ENCODE measurements around the gene HSPB8.

DNA sequence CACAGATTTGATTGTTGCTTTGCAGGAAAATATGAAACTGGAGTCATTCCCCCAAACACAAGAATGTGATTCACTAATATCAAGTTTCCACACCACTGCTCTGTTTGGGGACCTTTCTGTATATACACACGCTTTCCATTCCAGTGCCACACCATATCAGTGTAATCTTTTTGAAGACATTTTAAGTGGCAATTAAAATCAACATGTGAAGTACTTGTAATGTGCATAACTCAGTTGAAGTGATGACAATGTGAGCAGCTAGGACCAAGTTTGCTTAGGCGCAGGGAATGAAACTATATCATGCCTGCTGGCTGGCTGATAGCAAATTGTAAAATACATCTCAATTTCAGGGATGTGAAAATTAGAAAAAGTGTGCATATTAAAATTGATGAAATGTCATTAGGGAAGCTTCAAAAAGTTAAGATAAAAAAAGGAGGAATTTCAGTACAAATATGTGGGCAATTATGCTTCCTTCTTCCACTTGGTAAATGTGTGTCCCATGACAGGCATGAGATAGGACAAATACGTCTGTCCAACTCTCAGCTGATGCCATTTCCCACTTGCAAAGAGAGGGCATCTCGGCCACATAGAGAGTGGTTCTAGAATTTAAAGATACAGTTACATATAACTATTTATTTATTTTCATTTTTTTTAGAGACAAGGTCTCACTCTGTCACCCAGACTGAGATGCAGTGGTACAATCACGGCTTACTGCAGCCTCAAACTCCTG lies 43.7 kb downstream of the HSPB8 start:
- TF ChIP-seq, protein P1, sequence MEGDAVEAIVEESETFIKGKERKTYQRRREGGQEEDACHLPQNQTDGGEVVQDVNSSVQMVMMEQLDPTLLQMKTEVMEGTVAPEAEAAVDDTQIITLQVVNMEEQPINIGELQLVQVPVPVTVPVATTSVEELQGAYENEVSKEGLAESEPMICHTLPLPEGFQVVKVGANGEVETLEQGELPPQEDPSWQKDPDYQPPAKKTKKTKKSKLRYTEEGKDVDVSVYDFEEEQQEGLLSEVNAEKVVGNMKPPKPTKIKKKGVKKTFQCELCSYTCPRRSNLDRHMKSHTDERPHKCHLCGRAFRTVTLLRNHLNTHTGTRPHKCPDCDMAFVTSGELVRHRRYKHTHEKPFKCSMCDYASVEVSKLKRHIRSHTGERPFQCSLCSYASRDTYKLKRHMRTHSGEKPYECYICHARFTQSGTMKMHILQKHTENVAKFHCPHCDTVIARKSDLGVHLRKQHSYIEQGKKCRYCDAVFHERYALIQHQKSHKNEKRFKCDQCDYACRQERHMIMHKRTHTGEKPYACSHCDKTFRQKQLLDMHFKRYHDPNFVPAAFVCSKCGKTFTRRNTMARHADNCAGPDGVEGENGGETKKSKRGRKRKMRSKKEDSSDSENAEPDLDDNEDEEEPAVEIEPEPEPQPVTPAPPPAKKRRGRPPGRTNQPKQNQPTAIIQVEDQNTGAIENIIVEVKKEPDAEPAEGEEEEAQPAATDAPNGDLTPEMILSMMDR (IDR thresholded peaks at IDR 0.05), result no peak
- TF ChIP-seq ZFX (IDR thresholded peaks at IDR 0.05; ENCODE audit: borderline replicate concordance), result no peak
